Suprapubic skin (tissue), 3 donors: ENCODE measurements around the gene OSBPL8.

ENCODE experiments used
- CTCF ChIP-seq, 2 donors: fragments of 200-600 bp in 1 of 2; fragments of 450-650 bp in 1 of 2; sonication (generic) in 1 of 2; IDR thresholded peaks; one replicate each; pipeline ENCODE4 v1.5.1; 2016 to 2019; ENCODE audit warnings: antibody characterized with exemption in 2 of 2, mild to moderate bottlenecking in 1 of 2, moderate library complexity in 1 of 2
- POLR2A ChIP-seq, 2 donors: fragments of 450-650 bp; IDR thresholded peaks; one replicate each; pipeline ENCODE4 v1.6.1; 2017; ENCODE audit warnings: antibody characterized with exemption in 2 of 2, mild to moderate bottlenecking in 2 of 2, moderate library complexity in 2 of 2

- TF ChIP-seq CTCF (IDR thresholded peaks at IDR 0.05) = no peak
- no peak for TF ChIP-seq POLR2A (IDR thresholded peaks at IDR 0.05)
Observed at GRCh38 chr12:76329606-76330005, 230.0 kb downstream of the OSBPL8 start.
